Epithelial cell of esophagus (primary cell): ENCODE measurements around the gene TRMU.

Experiments
- DNase-seq: peaks from one replicate; pipeline ENCODE4 v3.0.0; 2010; ENCODE audit warnings: low read depth
- H3K4me3 ChIP-seq: 2 replicates; pipeline ENCODE4 v1.5.1; 2011; ENCODE audit warnings: mild to moderate bottlenecking, low read length, control low read depth
- CTCF ChIP-seq: IDR thresholded peaks from 2 replicates; pipeline ENCODE4 v1.5.1; 2011; ENCODE audit warnings: low read depth, mild to moderate bottlenecking, low read length, control low read depth, inconsistent platforms; ENCODE audit not compliant: insufficient read depth; ENCODE audit errors: missing control alignments

Gene TRMU

GRCh38 chr22:46406791-46407190 lies 71.3 kb downstream of the TRMU start:
- no peak for TF ChIP-seq CTCF
- no peak for DNase-seq
- no peak overlapping the region for H3K4me3 ChIP-seq
